ENCODE data around the gene ELAVL4. TPM values are rescaled to one million over a fixed set of nuclear protein-coding genes. Genes with fewer than 3 reads are reported as not detected.

ELAVL4 gene
- total RNA-seq, 1 experiment from 2014 or later = not detected

- TF ChIP-seq CTCF (IDR thresholded peaks at IDR 0.05; ENCODE audit: unreplicated experiment) = no peak
- Mint-ChIP-seq H3K27ac (ENCODE audit: unreplicated experiment) (no peak overlapping the region), H3K4me3 (ENCODE audit: low read depth, unreplicated experiment) (no peak overlapping the region), H3K9me3 (ENCODE audit: low read depth, unreplicated experiment) (no peaks in the 10 kb centered on the region), H3K27me3 (ENCODE audit: unreplicated experiment) (peaks cover 69% of the 10 kb centered on the region), H3K4me1 (ENCODE audit: low read depth, unreplicated experiment) (no peaks in the 10 kb centered on the region), H3K36me3 (ENCODE audit: insufficient read depth, unreplicated experiment) (no peaks in the 10 kb centered on the region)
- BruUV-seq (replicated peaks) = no TSS peak
- no peak for DNase-seq
- CTCF ChIA-PET = interaction anchor here (0.6 kb wide), 2 partner anchors 88 to 969 kb away, joined by 3 read pairs; no protein-coding TSS in a partner anchor
- intact Hi-C loops (cut with micrococcal nuclease; ENCODE audit: unreplicated experiment) = no loop called here
Measured at GRCh38 chr1:50246869-50247268, 138.1 kb downstream of the ELAVL4 start.

GRCh38 chr1:50251702-50252101, 143.0 kb downstream of the ELAVL4 start:
- H3K27ac Mint-ChIP-seq (ENCODE audit: unreplicated experiment) = no peak overlapping the region

GRCh38 chr1:50252196-50252595, 143.5 kb downstream of the ELAVL4 start:
- Mint-ChIP-seq H3K4me3 (ENCODE audit: low read depth, unreplicated experiment) (no peak overlapping the region), H3K4me1 (ENCODE audit: low read depth, unreplicated experiment) (no peaks in the 10 kb centered on the region), H3K36me3 (ENCODE audit: insufficient read depth, unreplicated experiment) (no peaks in the 10 kb centered on the region), H3K27ac (ENCODE audit: unreplicated experiment) (no peak overlapping the region), H3K9me3 (ENCODE audit: low read depth, unreplicated experiment) (no peaks in the 10 kb centered on the region), H3K27me3 (ENCODE audit: unreplicated experiment) (peaks cover 86% of the 10 kb centered on the region)
- no peak for DNase-seq
- CTCF ChIA-PET = no interaction called here
- BruUV-seq (replicated peaks) = no TSS peak
- TF ChIP-seq CTCF (IDR thresholded peaks at IDR 0.05; ENCODE audit: unreplicated experiment) = no peak
- intact Hi-C loops (cut with micrococcal nuclease; ENCODE audit: unreplicated experiment) = no loop called here

More at GRCh38 chr1:50251702-50252101, 143.0 kb downstream of the ELAVL4 start:
- Mint-ChIP-seq H3K4me3 (ENCODE audit: low read depth, unreplicated experiment) (no peak overlapping the region), H3K27me3 (ENCODE audit: unreplicated experiment) (peaks cover 82% of the 10 kb centered on the region), H3K9me3 (ENCODE audit: low read depth, unreplicated experiment) (no peaks in the 10 kb centered on the region), H3K36me3 (ENCODE audit: insufficient read depth, unreplicated experiment) (no peaks in the 10 kb centered on the region), H3K4me1 (ENCODE audit: low read depth, unreplicated experiment) (no peaks in the 10 kb centered on the region)
- CTCF ChIA-PET = no interaction called here
- BruUV-seq (replicated peaks) = no TSS peak
- intact Hi-C loops (cut with micrococcal nuclease; ENCODE audit: unreplicated experiment) = no loop called here
- no peak for DNase-seq
- TF ChIP-seq CTCF (IDR thresholded peaks at IDR 0.05; ENCODE audit: unreplicated experiment) = no peak

Other genes starting within 250 kb of the ELAVL4 start
- gene AGBL4, start 85.0 kb upstream of the ELAVL4 start, total RNA-seq (2022) = not detected in 2 replicates

Measured in Calu3 (cell line).